MCF 10A (cell line): ENCODE measurements around the gene C22orf23. TPM values are rescaled to one million over a fixed set of nuclear protein-coding genes. Genes with fewer than 3 reads are reported as not detected.

Experiments used
- BruUV-seq: library from RNA; stranded (reverse); fragments of 400-500 nt; replicated peaks from 2 replicates; lab custom pipeline; 2021; lab: Mats Ljungman, UMichigan
- CTCF ChIA-PET: fragments of 300-600 bp; sonication (Branson Sonifier 250); formaldehyde crosslinking; extraction: SDS; loops from one replicate; lab custom pipeline; 2021; ENCODE audit warnings: antibody characterized with exemption, inconsistent platforms; lab: Yijun Ruan, JAX
- POLR2A ChIA-PET: fragments of 300-600, 350-650 bp; sonication (Branson Sonifier 250); formaldehyde crosslinking; extraction: SDS; loops from one replicate; lab custom pipeline; 2020; ENCODE audit warnings: antibody characterized with exemption, inconsistent platforms; lab: Yijun Ruan, JAX
- DNase-seq: peaks from one replicate; pipeline ENCODE4 v3.0.0-alpha.2; 2018; ENCODE audit not compliant: unreplicated experiment
- H3K27ac Mint-ChIP-seq: one replicate; pipeline ENCODE4 v1.8.0; 2022; ENCODE audit warnings: mild to moderate bottlenecking, low read depth, mixed read lengths; ENCODE audit not compliant: unreplicated experiment
- H3K27me3 Mint-ChIP-seq: one replicate; pipeline ENCODE4 v1.8.0; 2022; ENCODE audit warnings: mixed read lengths; ENCODE audit not compliant: insufficient read depth, unreplicated experiment
- H3K36me3 Mint-ChIP-seq: one replicate; pipeline ENCODE4 v1.8.0; 2022; ENCODE audit warnings: mild to moderate bottlenecking, moderate library complexity, mixed read lengths; ENCODE audit not compliant: insufficient read depth, unreplicated experiment
- H3K4me1 Mint-ChIP-seq: one replicate; pipeline ENCODE4 v1.8.0; 2022; ENCODE audit warnings: mixed read lengths; ENCODE audit not compliant: insufficient read depth, unreplicated experiment
- H3K4me3 Mint-ChIP-seq: one replicate; pipeline ENCODE4 v1.8.0; 2022; ENCODE audit warnings: mild to moderate bottlenecking, moderate library complexity, mixed read lengths; ENCODE audit not compliant: unreplicated experiment
- H3K9me3 Mint-ChIP-seq: one replicate; pipeline ENCODE4 v1.8.0; 2022; ENCODE audit warnings: mixed read lengths; ENCODE audit not compliant: unreplicated experiment
- intact Hi-C: fragments of 100-400 bp; cut with micrococcal nuclease; formaldehyde crosslinking; loops from 2 replicates; pipeline ENCODE4 v1.14.1; 2022
- total RNA-seq: library from RNA; stranded (reverse); gene quantifications from 2 replicates; pipeline ENCODE4 v1.2.3, GENCODE V29; 2022
- TF ChIP-seq, protein P1 (sequence below): fragments of 200-600 bp; IDR thresholded peaks from one replicate; pipeline ENCODE4 v1.8.0; 2022; ENCODE audit warnings: antibody characterized with exemption, mild to moderate bottlenecking; ENCODE audit not compliant: unreplicated experiment

C22orf23 gene
- total RNA-seq, 1 experiment from 2014 or later: not detected

DNA sequence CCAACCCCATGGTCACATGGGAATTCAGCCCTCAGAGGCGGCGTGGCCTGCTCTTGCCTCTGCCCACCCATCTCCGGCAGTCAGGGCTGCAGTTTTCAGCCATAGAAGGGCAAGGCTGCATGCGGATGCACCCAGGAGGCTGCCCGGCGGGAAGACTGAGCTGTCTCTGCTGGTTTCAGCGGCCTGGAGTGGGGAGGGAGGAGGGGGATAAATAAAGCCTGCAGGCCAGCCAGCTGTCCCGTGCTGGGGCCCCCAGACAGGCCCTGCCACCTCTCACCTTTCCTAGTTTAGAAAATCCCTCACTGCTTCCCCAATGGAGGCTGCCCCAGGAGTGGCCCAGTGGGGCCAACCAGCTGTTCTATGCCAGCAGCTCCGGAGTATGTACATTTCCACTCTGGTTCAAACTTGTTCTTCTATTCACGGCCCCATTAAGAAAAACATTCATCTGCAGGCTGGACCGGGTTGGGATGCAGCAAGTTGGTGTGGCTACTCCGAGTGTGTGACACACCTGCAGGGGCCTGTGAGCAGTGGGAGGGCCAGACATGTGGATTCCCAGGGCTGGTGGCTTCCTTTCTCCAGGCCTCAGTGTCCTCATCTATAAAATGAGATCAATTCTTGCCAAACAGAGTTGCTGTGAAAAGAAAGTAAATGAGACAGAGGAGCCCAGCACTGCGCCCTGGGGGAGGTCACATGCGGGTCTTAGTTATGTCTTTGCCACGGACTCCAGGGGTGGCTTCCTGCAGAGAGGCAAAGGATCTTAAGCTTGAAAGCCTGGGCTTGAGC is 42.3 kb downstream of the C22orf23 start:
- TF ChIP-seq, protein P1, sequence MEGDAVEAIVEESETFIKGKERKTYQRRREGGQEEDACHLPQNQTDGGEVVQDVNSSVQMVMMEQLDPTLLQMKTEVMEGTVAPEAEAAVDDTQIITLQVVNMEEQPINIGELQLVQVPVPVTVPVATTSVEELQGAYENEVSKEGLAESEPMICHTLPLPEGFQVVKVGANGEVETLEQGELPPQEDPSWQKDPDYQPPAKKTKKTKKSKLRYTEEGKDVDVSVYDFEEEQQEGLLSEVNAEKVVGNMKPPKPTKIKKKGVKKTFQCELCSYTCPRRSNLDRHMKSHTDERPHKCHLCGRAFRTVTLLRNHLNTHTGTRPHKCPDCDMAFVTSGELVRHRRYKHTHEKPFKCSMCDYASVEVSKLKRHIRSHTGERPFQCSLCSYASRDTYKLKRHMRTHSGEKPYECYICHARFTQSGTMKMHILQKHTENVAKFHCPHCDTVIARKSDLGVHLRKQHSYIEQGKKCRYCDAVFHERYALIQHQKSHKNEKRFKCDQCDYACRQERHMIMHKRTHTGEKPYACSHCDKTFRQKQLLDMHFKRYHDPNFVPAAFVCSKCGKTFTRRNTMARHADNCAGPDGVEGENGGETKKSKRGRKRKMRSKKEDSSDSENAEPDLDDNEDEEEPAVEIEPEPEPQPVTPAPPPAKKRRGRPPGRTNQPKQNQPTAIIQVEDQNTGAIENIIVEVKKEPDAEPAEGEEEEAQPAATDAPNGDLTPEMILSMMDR: no peak
- BruUV-seq: no TSS peak
- H3K9me3 Mint-ChIP-seq: no peaks in the 10 kb centered on the region
- POLR2A ChIA-PET: interaction anchor here (1.1 to 1.7 kb wide), 3 partner anchors 14 to 23 kb away, joined by 3 to 9 read pairs (median 8); no protein-coding TSS in a partner anchor
- H3K27me3 Mint-ChIP-seq: no peaks in the 10 kb centered on the region
- intact Hi-C loops: no loop called here
- H3K4me3 Mint-ChIP-seq: no peak overlapping the region
- peaks cover 42% of the 10 kb centered on the region for H3K36me3 Mint-ChIP-seq
- DNase-seq: no peak
- H3K4me1 Mint-ChIP-seq: peaks cover 18% of the 10 kb centered on the region
- H3K27ac Mint-ChIP-seq: no peak overlapping the region
- CTCF ChIA-PET: interaction anchor here (1.0 to 3.1 kb wide), 2 partner anchors 23 to 94 kb away, joined by 5 to 10 read pairs; no protein-coding TSS in a partner anchor

DNA sequence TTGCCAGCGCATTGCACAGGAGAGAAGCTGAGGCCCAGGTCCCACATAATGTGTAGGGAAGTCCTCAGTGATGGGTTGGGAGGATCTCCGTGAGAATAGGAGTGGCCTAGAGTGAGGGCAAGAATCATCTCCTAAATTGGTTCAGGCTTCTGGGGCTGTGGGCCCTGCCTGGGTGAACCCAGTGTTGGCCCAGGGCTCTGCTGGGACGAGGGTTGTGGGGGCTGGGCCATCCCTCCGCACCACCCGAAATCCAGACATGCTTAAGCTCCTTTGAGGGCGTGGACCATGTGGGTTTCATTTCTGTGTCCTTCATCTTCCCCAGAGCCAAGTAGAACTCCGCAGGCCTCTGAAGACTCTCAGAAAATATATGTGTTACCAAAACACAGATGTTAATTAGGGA is 43.6 kb downstream of the C22orf23 start:
- intact Hi-C loops: no loop called here
- Mint-ChIP-seq H3K27me3 (no peaks in the 10 kb centered on the region), H3K9me3 (no peaks in the 10 kb centered on the region), H3K4me1 (peaks cover 27% of the 10 kb centered on the region), H3K27ac (no peak overlapping the region), H3K36me3 (peaks cover 29% of the 10 kb centered on the region), H3K4me3 (no peak overlapping the region)
- ChIA-PET POLR2A (interaction anchor here (0.8 to 6.2 kb wide), 3 partner anchors 14 to 233 kb away, joined by 3 to 189 read pairs (median 3); no protein-coding TSS in a partner anchor), CTCF (interaction anchor here (0.6 to 3.1 kb wide), 3 partner anchors 20 to 24 kb away, joined by 3 to 10 read pairs (median 4); no protein-coding TSS in a partner anchor)
- TF ChIP-seq, protein P1: no peak
- DNase-seq: no peak
- BruUV-seq: no TSS peak

DNA sequence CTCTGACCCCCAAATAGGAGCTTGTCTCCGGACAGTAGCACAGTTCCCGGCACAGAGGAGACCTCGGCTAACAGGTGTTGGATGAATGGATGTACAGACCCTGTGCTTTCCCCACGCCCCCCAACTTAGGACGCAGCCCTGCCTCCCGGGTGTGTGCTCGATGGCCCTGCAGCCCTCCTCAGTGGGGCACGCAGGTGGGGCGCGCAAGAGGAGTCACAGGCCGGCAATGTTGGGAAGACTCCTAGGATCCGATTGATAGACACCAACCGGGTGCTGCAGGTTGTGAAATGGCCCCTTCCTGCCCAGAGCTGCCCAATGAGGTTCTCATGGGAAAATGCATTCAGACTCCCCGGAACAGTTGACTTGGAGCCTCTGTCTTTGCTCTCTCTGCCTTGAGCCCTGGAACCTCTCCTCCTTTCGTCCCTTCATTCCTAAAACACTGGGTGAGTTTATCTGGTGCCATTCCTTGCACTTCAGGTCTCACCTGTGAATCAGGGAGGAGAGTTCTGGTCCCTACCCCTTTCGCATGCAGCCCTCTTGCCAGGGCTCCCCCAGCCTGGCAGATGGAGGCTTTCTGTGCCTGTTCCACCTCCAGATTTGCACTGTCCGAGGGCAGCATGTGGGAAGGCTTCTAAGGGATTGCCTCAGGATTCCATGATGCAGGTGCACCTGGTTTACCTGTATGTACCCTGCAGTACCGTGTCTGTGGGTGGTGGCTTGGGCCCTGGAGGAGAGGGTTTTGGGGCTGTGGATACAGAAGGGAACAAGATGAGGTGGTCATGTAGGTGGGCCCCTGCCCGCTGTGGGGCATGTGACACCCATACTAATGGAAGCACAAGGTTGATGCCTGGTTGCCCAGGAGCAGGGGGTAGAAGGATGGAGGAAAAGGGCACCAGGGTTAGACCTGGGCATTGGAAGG is 46.1 kb downstream of the C22orf23 start:
- Mint-ChIP-seq H3K36me3 (peaks cover 10% of the 10 kb centered on the region), H3K4me1 (peaks cover 31% of the 10 kb centered on the region), H3K9me3 (no peaks in the 10 kb centered on the region), H3K27ac (peak overlapping the region; percentile 75), H3K4me3 (peak overlapping the region; percentile 78), H3K27me3 (no peaks in the 10 kb centered on the region)
- CTCF ChIA-PET: interaction anchor here (0.7 to 2.7 kb wide), 4 partner anchors 19 to 272 kb away, joined by 3 to 24 read pairs (median 13); no protein-coding TSS in a partner anchor
- TSS peak; percentile 42 for BruUV-seq
- TF ChIP-seq, protein P1: no peak
- POLR2A ChIA-PET: interaction anchor here (0.6 to 6.2 kb wide), 16 partner anchors 11 to 167 kb away, joined by 3 to 189 read pairs (median 6); partner anchors contain the start of genes ANKRD54, C22orf23, EIF3L and GCAT
- intact Hi-C loops: no loop called here
- peak; percentile 53 for DNase-seq
